A549 (cell line): ENCODE data around the gene EXOC4. TPM values are rescaled to one million over a fixed set of nuclear protein-coding genes. Genes with fewer than 3 reads are reported as not detected.

Experiments used
- ATAC-seq, 2 experiments: fragments of 200-7000 bp in 1 of 2; fragments of >200 bp in 1 of 2; cut with Nextera tagmentation in 1 of 2; cut with Tn5 transposase in 1 of 2; 3 replicates each; pipeline versions ENCODE4 v1.8.0 to v1.9.1; 2018 to 2020; ENCODE audit warnings: mild to moderate bottlenecking in 1 of 2, moderate library complexity in 1 of 2
- CTCF ChIA-PET: fragments of 300-600 bp; sonication (Branson Sonifier 250); formaldehyde crosslinking; extraction: SDS; loops from one replicate; lab custom pipeline; 2021; ENCODE audit warnings: antibody characterized with exemption, inconsistent platforms; lab: Yijun Ruan, JAX
- POLR2A ChIA-PET: fragments of 350-600 bp; formaldehyde crosslinking; extraction: SDS; loops from one replicate; lab custom pipeline; 2021; ENCODE audit warnings: antibody characterized with exemption, inconsistent platforms; lab: Yijun Ruan, JAX
- DNase-seq, 2 experiments: peaks; one replicate each; pipeline versions ENCODE4 v3.0.0 to v3.0.0-alpha.2; 2011 to 2016; ENCODE audit warnings: low read depth in 1 of 2, low spot score in 1 of 2
- FAIRE-seq: peaks from 2 replicates; lab custom pipeline; 2011; peaks lifted over from hg19 to GRCh38; lab: Jason Lieb, UNC
- H3K27ac ChIP-seq, 2 experiments: fragments of >200 bp; sonication (Bioruptor Twin); formaldehyde crosslinking; 3 replicates each; pipeline ENCODE4 v1.5.1; 2016 to 2017
- H3K4me1 ChIP-seq: fragments of >200 bp; sonication (Bioruptor Twin); formaldehyde crosslinking; 3 replicates; pipeline ENCODE4 v1.6.1; 2016
- H3K4me2 ChIP-seq: fragments of >200 bp; sonication (Bioruptor Twin); formaldehyde crosslinking; 3 replicates; pipeline ENCODE4 v1.6.1; 2016
- H3K4me3 ChIP-seq: fragments of >200 bp; sonication (Bioruptor Twin); formaldehyde crosslinking; 3 replicates; pipeline ENCODE4 v1.5.1; 2016
- H3K9me3 ChIP-seq: fragments of >200 bp; sonication (Bioruptor Twin); formaldehyde crosslinking; 3 replicates; pipeline ENCODE4 v1.6.1; 2016
- BCL3 ChIP-seq: fragments of >200 bp; sonication (Bioruptor Twin); formaldehyde crosslinking; IDR thresholded peaks from 3 replicates; pipeline ENCODE4 v1.6.1; 2016
- BHLHE40 ChIP-seq: IDR thresholded peaks from 2 replicates; pipeline ENCODE4 v1.6.1; 2012; ENCODE audit warnings: low read depth, low read length, inconsistent platforms
- CBX8 ChIP-seq: fragments of 200-600 bp; sonication (generic); IDR thresholded peaks from 2 replicates; pipeline ENCODE4 v1.6.1; 2016
- CHD2 ChIP-seq: fragments of 150-350 bp; IDR thresholded peaks from 2 replicates; pipeline ENCODE4 v1.6.1; 2014; ENCODE audit warnings: low read length; ENCODE audit not compliant: partially characterized antibody
- CHD4 ChIP-seq: fragments of 200-600 bp; sonication (generic); IDR thresholded peaks from 2 replicates; pipeline ENCODE4 v1.6.1; 2016; ENCODE audit warnings: antibody characterized with exemption, mild to moderate bottlenecking, borderline replicate concordance
- EHF ChIP-seq: fragments of 250-450 bp; sonication (Bioruptor Pico); IDR thresholded peaks from 2 replicates; pipeline ENCODE4 v1.5.0; 2020; ENCODE audit warnings: mild to moderate bottlenecking
- FOSB ChIP-seq: fragments of 250-450 bp; sonication (Bioruptor Pico); IDR thresholded peaks from 2 replicates; pipeline ENCODE4 v1.5.0; 2020; ENCODE audit warnings: mild to moderate bottlenecking, moderate library complexity
- FOSL2 ChIP-seq, 2 experiments: fragments of 450-650 bp in 1 of 2; fragments of >200 bp in 1 of 2; sonication (Bioruptor Twin) in 1 of 2; formaldehyde crosslinking; IDR thresholded peaks; 2 replicates each; pipeline versions ENCODE4 v1.5.0 to v1.6.1; 2016 to 2020; ENCODE audit warnings: mild to moderate bottlenecking in 1 of 2, moderate library complexity in 1 of 2
- GATA3 ChIP-seq: IDR thresholded peaks from 2 replicates; pipeline ENCODE4 v1.6.1; 2012; ENCODE audit warnings: borderline replicate concordance
- HDAC2 ChIP-seq: fragments of 200-600 bp; sonication (generic); IDR thresholded peaks from 2 replicates; pipeline ENCODE4 v1.6.1; 2016
- HEYL ChIP-seq: fragments of 250-450 bp; sonication (Bioruptor Pico); IDR thresholded peaks from 2 replicates; pipeline ENCODE4 v1.8.0; 2021; ENCODE audit warnings: mild to moderate bottlenecking, moderate library complexity
- JUN ChIP-seq, 2 experiments: fragments of >200 bp; sonication (Bioruptor Twin); formaldehyde crosslinking; IDR thresholded peaks; 2 replicates in 1 of 2; 3 replicates in 1 of 2; pipeline ENCODE4 v1.6.1; 2016 to 2017
- JUNB ChIP-seq: fragments of >200 bp; sonication (Bioruptor Twin); formaldehyde crosslinking; IDR thresholded peaks from 2 replicates; pipeline ENCODE4 v1.6.1; 2016
- MAFK ChIP-seq: fragments of 450-650 bp; IDR thresholded peaks from 2 replicates; pipeline ENCODE4 v1.6.1; 2014; ENCODE audit not compliant: partially characterized antibody
- MAX ChIP-seq: IDR thresholded peaks from 2 replicates; pipeline ENCODE4 v1.6.1; 2012
- MAZ ChIP-seq: fragments of 150-350 bp; IDR thresholded peaks from 2 replicates; pipeline ENCODE4 v1.6.1; 2014; ENCODE audit warnings: antibody characterized with exemption, low read depth, low read length, borderline replicate concordance
- NPAS2 ChIP-seq: fragments of 250-450 bp; sonication (Bioruptor Pico); IDR thresholded peaks from 2 replicates; pipeline ENCODE4 v1.8.0; 2022; ENCODE audit warnings: mild to moderate bottlenecking, moderate library complexity, borderline replicate concordance
- NR3C1 ChIP-seq: fragments of >200 bp; sonication (Bioruptor Twin); formaldehyde crosslinking; IDR thresholded peaks from 3 replicates; pipeline ENCODE4 v1.6.1; 2017
- RCOR1 ChIP-seq: fragments of 150-350 bp; IDR thresholded peaks from 2 replicates; pipeline ENCODE4 v1.6.1; 2014; ENCODE audit warnings: antibody characterized with exemption, low read length, low read depth
- RNF2 ChIP-seq: fragments of 200-600 bp; sonication (generic); IDR thresholded peaks from 2 replicates; pipeline ENCODE4 v1.6.1; 2016; ENCODE audit warnings: low read depth, mild to moderate bottlenecking, antibody characterized with exemption, moderate library complexity, borderline replicate concordance
- SMC3 ChIP-seq: fragments of >200 bp; sonication (Bioruptor Twin); formaldehyde crosslinking; IDR thresholded peaks from 3 replicates; pipeline ENCODE4 v1.6.1; 2018; ENCODE audit warnings: inconsistent platforms
- ZFP36 ChIP-seq: fragments of 450-650 bp; IDR thresholded peaks from 2 replicates; pipeline ENCODE4 v1.6.1; 2014; ENCODE audit warnings: borderline replicate concordance; ENCODE audit not compliant: partially characterized antibody
- ZNF302 ChIP-seq: fragments of 250-450 bp; sonication (Bioruptor Pico); IDR thresholded peaks from 2 replicates; pipeline ENCODE4 v1.9.0; 2021; ENCODE audit warnings: inconsistent platforms, mild to moderate bottlenecking, moderate library complexity
- ZSCAN20 ChIP-seq: fragments of 250-450 bp; sonication (Bioruptor Pico); IDR thresholded peaks from 2 replicates; pipeline ENCODE4 v1.8.0; 2022; ENCODE audit warnings: mild to moderate bottlenecking, moderate library complexity
- WGBS: methylation state at CpG from one replicate; pipeline ENCODE4 v1.1.6; 2017; ENCODE audit errors: missing lambda C conversion rate; 5-methylcytosine and 5-hydroxymethylcytosine counted together
- polyA plus RNA-seq, 4 experiments: library from polyadenylated mRNA; depleted of rRNA in 3 of 4; stranded (reverse); fragments of >200 nt; fragmentation: RNase III in 1 of 4; extraction: RNeasy Plus Mini Kit Qiagen cat#74134 plus additional on column Dnase treatment in 1 of 4; gene quantifications; 2 replicates in 3 of 4; 3 replicates in 1 of 4; pipeline ENCODE4 v1.2.3, GENCODE V29; 2011 to 2017
- TF ChIP-seq, protein P1 (sequence below): fragments of 250-450 bp; sonication (Bioruptor Pico); IDR thresholded peaks from 2 replicates; pipeline ENCODE4 v1.5.0; 2020; ENCODE audit warnings: low read depth, mild to moderate bottlenecking, moderate library complexity
- TF ChIP-seq, protein P2 (sequence below): fragments of >200 bp; sonication (Bioruptor Twin); formaldehyde crosslinking; IDR thresholded peaks from 2 replicates; pipeline ENCODE4 v1.6.1; 2016

The EXOC4 gene
- polyA plus RNA-seq, 2 of the 4 experiments (the other 2 are of a cell fraction) = 33.4 to 73.1 TPM

DNA sequence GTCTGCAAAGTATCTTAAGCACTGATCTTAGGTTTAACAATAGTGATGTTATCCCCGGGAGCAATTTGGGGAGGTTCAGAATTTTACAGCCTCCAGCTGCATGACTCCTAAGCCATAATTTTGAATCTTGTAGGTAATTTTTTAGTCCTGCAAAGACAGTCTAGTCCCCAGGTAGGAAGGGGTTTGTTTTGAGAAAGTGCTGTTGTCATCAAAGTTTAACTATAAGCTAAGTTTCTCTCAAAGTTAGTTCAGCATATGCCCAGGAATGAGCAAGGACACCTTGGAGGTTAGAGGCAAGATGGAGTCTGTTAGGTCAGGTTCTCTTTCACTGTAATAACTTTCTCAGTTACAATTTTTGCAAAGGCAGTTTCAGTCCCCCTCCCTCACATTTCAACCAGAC is 795.3 kb downstream of the EXOC4 start:
- TF ChIP-seq, protein P1, sequence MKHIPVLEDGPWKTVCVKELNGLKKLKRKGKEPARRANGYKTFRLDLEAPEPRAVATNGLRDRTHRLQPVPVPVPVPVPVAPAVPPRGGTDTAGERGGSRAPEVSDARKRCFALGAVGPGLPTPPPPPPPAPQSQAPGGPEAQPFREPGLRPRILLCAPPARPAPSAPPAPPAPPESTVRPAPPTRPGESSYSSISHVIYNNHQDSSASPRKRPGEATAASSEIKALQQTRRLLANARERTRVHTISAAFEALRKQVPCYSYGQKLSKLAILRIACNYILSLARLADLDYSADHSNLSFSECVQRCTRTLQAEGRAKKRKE (CRISPR knock-in tag) = no peak
- TF ChIP-seq MAFK (peak; percentile 51), NR3C1 (no peak)
- TF ChIP-seq, all 56 proteins: peak for 1
- DNase-seq (no peak), ATAC-seq (no peak), FAIRE-seq (no peak)
- ChIA-PET CTCF (interaction anchor here (0.6 to 1.7 kb wide), 3 partner anchors 9 to 245 kb away, joined by 3 to 5 read pairs (median 3); no protein-coding TSS in a partner anchor), POLR2A (no interaction called here)
- Histone ChIP-seq H3K4me2 (no peak overlapping the region), H3K27ac (no peak overlapping the region), H3K9me3 (no peaks in the 10 kb centered on the region), H3K4me3 (no peak overlapping the region), H3K4me1 (no peaks in the 10 kb centered on the region)
- 86% methylated on average over 1 of the region's 1 CpG for WGBS

GRCh38 chr7:134051020-134051419 is 798.1 kb downstream of the EXOC4 start:
- Histone ChIP-seq H3K4me3 (no peak overlapping the region), H3K27ac (no peak overlapping the region), H3K4me1 (no peaks in the 10 kb centered on the region), H3K9me3 (no peaks in the 10 kb centered on the region), H3K4me2 (no peak overlapping the region)
- CTCF ChIA-PET = no interaction called here
- POLR2A ChIA-PET = interaction anchor here (0.7 kb wide), 1 partner anchor 15 kb away, joined by 3 read pairs; no protein-coding TSS in a partner anchor
- TF ChIP-seq FOSL2 (IDR thresholded peaks at IDR 0.05) = no peak
- no peak for TF ChIP-seq FOSL2 (CRISPR knock-in tag; IDR thresholded peaks at IDR 0.05)
- no peak for TF ChIP-seq HDAC2
- TF ChIP-seq ZSCAN20 (CRISPR knock-in tag) = no peak
- TF ChIP-seq CHD2 = no peak
- no peak for TF ChIP-seq RCOR1
- no peak for TF ChIP-seq JUNB
- TF ChIP-seq, protein P2, sequence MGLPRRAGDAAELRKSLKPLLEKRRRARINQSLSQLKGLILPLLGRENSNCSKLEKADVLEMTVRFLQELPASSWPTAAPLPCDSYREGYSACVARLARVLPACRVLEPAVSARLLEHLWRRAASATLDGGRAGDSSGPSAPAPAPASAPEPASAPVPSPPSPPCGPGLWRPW = no peak
- TF ChIP-seq FOSB (CRISPR knock-in tag) = no peak
- no peak for TF ChIP-seq MAZ
- no peak for TF ChIP-seq NPAS2
- no peak for TF ChIP-seq BHLHE40
- no peak for TF ChIP-seq CBX8
- no peak for TF ChIP-seq BCL3
- TF ChIP-seq HEYL = no peak
- no peak for TF ChIP-seq EHF (CRISPR knock-in tag)
- ATAC-seq (no peak), DNase-seq (no peak), FAIRE-seq (no peak)
- WGBS = 71% methylated on average over 2 of the region's 2 CpGs

DNA sequence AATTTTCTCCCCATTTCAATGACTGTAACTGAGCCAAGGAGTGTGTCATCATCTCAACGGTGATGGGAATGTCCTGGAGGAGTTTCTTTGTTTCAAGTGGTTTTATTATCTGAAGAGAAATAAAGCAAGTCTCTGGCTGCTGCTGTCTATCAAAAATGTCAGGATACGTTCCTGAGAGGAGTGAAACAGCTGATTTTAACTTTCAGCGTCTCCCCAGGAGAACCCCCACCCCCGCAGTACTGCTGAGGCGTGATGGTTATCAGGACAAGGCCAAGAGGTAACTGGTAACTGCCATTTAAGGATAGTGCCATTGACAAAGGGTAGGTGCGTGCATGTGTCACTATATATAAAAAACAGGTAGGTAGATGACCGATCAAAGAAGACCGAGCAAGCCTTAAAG is 803.9 kb downstream of the EXOC4 start:
- Histone ChIP-seq H3K9me3 (no peaks in the 10 kb centered on the region), H3K4me1 (no peaks in the 10 kb centered on the region), H3K4me2 (no peak overlapping the region), H3K4me3 (no peak overlapping the region), H3K27ac (no peak overlapping the region)
- ChIA-PET CTCF (interaction anchor here (0.8 to 1.6 kb wide), 4 partner anchors 9 to 20 kb away, joined by 3 to 6 read pairs (median 4); no protein-coding TSS in a partner anchor), POLR2A (interaction anchor here (0.5 kb wide), 1 partner anchor 852 kb away, joined by 3 read pairs; no protein-coding TSS in a partner anchor)
- TF ChIP-seq HEYL (no peak), HDAC2 (no peak), ZFP36 (no peak), RCOR1 (no peak), ZNF302 (CRISPR knock-in tag) (no peak), SMC3 (no peak), JUN (IDR thresholded peaks at IDR 0.05) (no peak), GATA3 (no peak), RNF2 (no peak), ZSCAN20 (CRISPR knock-in tag) (no peak), CHD4 (no peak), MAX (no peak), FOSB (CRISPR knock-in tag) (no peak), FOSL2 (IDR thresholded peaks at IDR 0.05) (no peak), FOSL2 (CRISPR knock-in tag; IDR thresholded peaks at IDR 0.05) (no peak)
- ATAC-seq (no peak), DNase-seq (no peak), FAIRE-seq (no peak)
- WGBS = 79% methylated on average over 8 of the region's 8 CpGs
